Endodermal cell (in vitro differentiated cells): Measurements from ENCODE around the gene MAGT1. TPM values are rescaled to one million over a fixed set of nuclear protein-coding genes. Genes with fewer than 3 reads are reported as not detected.

Experiments
- DNase-seq: peaks from one replicate; pipeline ENCODE4 v3.0.0-alpha.2; 2017
- H3K27ac ChIP-seq: 2 replicates; pipeline ENCODE4 v1.5.1; 2013; ENCODE audit warnings: mild to moderate bottlenecking, low read depth, low read length, moderate library complexity
- H3K27me3 ChIP-seq: 2 replicates; pipeline ENCODE4 v1.6.1; 2013; ENCODE audit warnings: mild to moderate bottlenecking, low read length, moderate library complexity; ENCODE audit not compliant: insufficient read depth, control insufficient read depth, poor library complexity, severe bottlenecking
- H3K36me3 ChIP-seq: 2 replicates; pipeline ENCODE4 v1.7.0; 2013; ENCODE audit warnings: mild to moderate bottlenecking, low read length, moderate library complexity; ENCODE audit not compliant: control insufficient read depth, insufficient read depth
- H3K4me1 ChIP-seq: one replicate; pipeline ENCODE4 v1.7.0; 2013; ENCODE audit warnings: low read length; ENCODE audit not compliant: control insufficient read depth, insufficient read depth
- H3K4me3 ChIP-seq: 2 replicates; pipeline ENCODE4 v1.5.1; 2013; ENCODE audit warnings: mild to moderate bottlenecking, low read length, moderate library complexity
- H3K9ac ChIP-seq: 2 replicates; pipeline ENCODE4 v1.6.1; 2013; ENCODE audit warnings: mild to moderate bottlenecking, low read length, moderate library complexity; ENCODE audit not compliant: poor library complexity, severe bottlenecking; ENCODE audit errors: extremely low read depth
- H3K9me3 ChIP-seq: 2 replicates; pipeline ENCODE4 v1.6.1; 2013; ENCODE audit warnings: mild to moderate bottlenecking, low read length, moderate library complexity; ENCODE audit not compliant: control insufficient read depth
- H3K27ac Mint-ChIP-seq: 2 replicates; pipeline ENCODE4 v1.8.0; 2020; ENCODE audit warnings: mixed read lengths
- H3K27me3 Mint-ChIP-seq: 2 replicates; pipeline ENCODE4 v1.8.0; 2021; ENCODE audit warnings: mild to moderate bottlenecking, mixed read lengths; ENCODE audit not compliant: insufficient read depth
- H3K36me3 Mint-ChIP-seq: 2 replicates; pipeline ENCODE4 v1.8.0; 2020; ENCODE audit warnings: low read depth, mixed read lengths
- H3K4me1 Mint-ChIP-seq: 2 replicates; pipeline ENCODE4 v1.8.0; 2020; ENCODE audit warnings: mixed read lengths
- H3K4me3 Mint-ChIP-seq: 2 replicates; pipeline ENCODE4 v1.8.0; 2020; ENCODE audit warnings: mild to moderate bottlenecking, moderate library complexity, mixed read lengths
- H3K9me3 Mint-ChIP-seq: 2 replicates; pipeline ENCODE4 v1.8.0; 2020; ENCODE audit warnings: mild to moderate bottlenecking, mixed read lengths
- CTCF ChIP-seq: fragments of 200-600 bp; sonication (generic); conservative IDR thresholded peaks from 2 replicates; pipeline ENCODE4 v1.5.0; 2021; ENCODE audit warnings: antibody characterized with exemption, mild to moderate bottlenecking
- WGBS, 2 experiments: methylation state at CpG; one replicate each; pipeline versions ENCODE4 v1.1.5 to v1.1.7; 2013; ENCODE audit warnings: missing lambda C conversion rate in 2 of 2, mixed read lengths in 1 of 2; ENCODE audit not compliant: insufficient coverage in 1 of 2, insufficient read length in 1 of 2; 5-methylcytosine and 5-hydroxymethylcytosine counted together
- total RNA-seq, 2 donors: library from RNA; stranded (reverse); fragmentation: NEBNext Ultra II Directional in 1 of 2; extraction: Animal tissue kit (Norgen Biotek cat#: 25700) in 1 of 2; gene quantifications; 2 replicates in 1 of 2; 3 replicates in 1 of 2; pipeline ENCODE4 v1.2.1, GENCODE V29; 2021

The MAGT1 gene
- total RNA-seq, 2 donors from 2014 or later: 40.0 to 54.1 TPM

DNA sequence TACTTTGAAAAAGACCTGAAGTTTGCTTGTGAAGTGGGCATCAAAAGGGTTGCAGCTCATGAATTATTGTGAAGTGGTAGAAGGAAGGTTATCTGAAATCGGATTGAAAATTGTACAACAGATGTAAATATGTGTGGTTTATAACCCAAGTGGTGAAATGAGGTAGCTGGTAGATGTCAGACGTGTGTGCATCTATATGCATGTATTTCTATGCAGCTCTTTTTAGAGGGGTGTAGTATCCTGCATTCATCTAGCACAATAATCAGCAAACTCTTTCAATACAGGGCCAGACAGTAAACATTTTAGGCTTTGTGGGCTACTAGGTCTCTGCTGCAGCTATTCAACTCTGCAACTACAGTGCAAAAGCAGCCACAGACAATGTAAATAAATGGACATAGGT is 118.6 kb downstream of the MAGT1 start:
- H3K9me3 ChIP-seq: no peaks in the 10 kb centered on the region
- peaks cover 11% of the 10 kb centered on the region for H3K36me3 Mint-ChIP-seq
- no peaks in the 10 kb centered on the region for H3K4me1 Mint-ChIP-seq
- no peak overlapping the region for H3K4me3 ChIP-seq
- no peak overlapping the region for H3K27ac ChIP-seq
- no peak overlapping the region for H3K27ac Mint-ChIP-seq
- DNase-seq: no peak
- no peaks in the 10 kb centered on the region for H3K27me3 ChIP-seq
- H3K9me3 Mint-ChIP-seq: peaks cover 41% of the 10 kb centered on the region
- WGBS, 2 experiments: 86 to 100% methylated on average over 1 to 2 of the region's 2 CpGs
- H3K4me3 Mint-ChIP-seq: no peak overlapping the region
- TF ChIP-seq CTCF: no peak
- no peak overlapping the region for H3K9ac ChIP-seq
- no peaks in the 10 kb centered on the region for H3K27me3 Mint-ChIP-seq
- H3K36me3 ChIP-seq: no peaks in the 10 kb centered on the region
- no peaks in the 10 kb centered on the region for H3K4me1 ChIP-seq

Other genes with a start within 250 kb of the MAGT1 start
- gene ATRX, start 109.2 kb downstream of the MAGT1 start, total RNA-seq: 100 to 1,000 TPM; 120 to 137 TPM
- gene COX7B, start 4.0 kb upstream of the MAGT1 start, total RNA-seq: 100 to 1,000 TPM; 190 to 193 TPM
- 1 to 10 TPM; 4.4 to 5.8 TPM for gene ATP7A, start 15.3 kb upstream of the MAGT1 start, total RNA-seq
- under 1 TPM in 1 of 2 donors, not detected in 1; 0.51 TPM for gene PGAM4, start 74.2 kb upstream of the MAGT1 start, total RNA-seq
- 100 to 1,000 TPM; 277 to 296 TPM for gene PGK1, start 208.8 kb upstream of the MAGT1 start, total RNA-seq
- gene TAF9B, start 244.2 kb upstream of the MAGT1 start, total RNA-seq: 10 to 100 TPM; 44.0 to 53.1 TPM